ENCODE data around the gene DLG2.

DNA sequence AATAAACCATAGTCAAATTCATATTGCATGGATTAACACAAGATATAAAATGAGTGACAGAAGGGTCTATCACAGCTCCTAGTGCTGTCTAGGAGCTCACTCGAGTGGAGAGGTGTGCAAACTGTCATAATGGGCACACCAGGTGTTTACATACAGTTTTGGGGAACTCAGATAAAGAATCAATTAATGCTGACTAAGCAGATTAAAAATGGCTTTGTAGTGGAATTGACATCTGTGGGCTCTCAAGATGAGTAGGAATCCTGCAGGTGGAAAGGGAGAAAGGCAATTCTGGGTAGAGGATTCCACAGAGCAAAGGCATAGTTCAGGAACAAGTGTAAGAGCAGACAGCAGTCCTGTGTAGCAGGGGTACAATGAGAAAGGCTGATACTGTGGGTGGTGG, 1844.8 kb downstream of the DLG2 start:
- TF ChIP-seq BHLHE40 (IDR thresholded peaks at IDR 0.05; ENCODE audit: low read depth, low read length) = no peak
- no peak for TF ChIP-seq CEBPB (IDR thresholded peaks at IDR 0.05; ENCODE audit: low read depth, low read length)
- TF ChIP-seq POLR2A (IDR thresholded peaks at IDR 0.05; ENCODE audit: low read depth, low read length) = no peak
- TF ChIP-seq, protein P1, sequence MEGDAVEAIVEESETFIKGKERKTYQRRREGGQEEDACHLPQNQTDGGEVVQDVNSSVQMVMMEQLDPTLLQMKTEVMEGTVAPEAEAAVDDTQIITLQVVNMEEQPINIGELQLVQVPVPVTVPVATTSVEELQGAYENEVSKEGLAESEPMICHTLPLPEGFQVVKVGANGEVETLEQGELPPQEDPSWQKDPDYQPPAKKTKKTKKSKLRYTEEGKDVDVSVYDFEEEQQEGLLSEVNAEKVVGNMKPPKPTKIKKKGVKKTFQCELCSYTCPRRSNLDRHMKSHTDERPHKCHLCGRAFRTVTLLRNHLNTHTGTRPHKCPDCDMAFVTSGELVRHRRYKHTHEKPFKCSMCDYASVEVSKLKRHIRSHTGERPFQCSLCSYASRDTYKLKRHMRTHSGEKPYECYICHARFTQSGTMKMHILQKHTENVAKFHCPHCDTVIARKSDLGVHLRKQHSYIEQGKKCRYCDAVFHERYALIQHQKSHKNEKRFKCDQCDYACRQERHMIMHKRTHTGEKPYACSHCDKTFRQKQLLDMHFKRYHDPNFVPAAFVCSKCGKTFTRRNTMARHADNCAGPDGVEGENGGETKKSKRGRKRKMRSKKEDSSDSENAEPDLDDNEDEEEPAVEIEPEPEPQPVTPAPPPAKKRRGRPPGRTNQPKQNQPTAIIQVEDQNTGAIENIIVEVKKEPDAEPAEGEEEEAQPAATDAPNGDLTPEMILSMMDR (conservative IDR thresholded peaks at IDR 0.05; ENCODE audit: low read depth, low read length) = no peak
- no peak for TF ChIP-seq MXI1 (IDR thresholded peaks at IDR 0.05; ENCODE audit: borderline replicate concordance, low read depth, low read length)
- TF ChIP-seq, protein P2, sequence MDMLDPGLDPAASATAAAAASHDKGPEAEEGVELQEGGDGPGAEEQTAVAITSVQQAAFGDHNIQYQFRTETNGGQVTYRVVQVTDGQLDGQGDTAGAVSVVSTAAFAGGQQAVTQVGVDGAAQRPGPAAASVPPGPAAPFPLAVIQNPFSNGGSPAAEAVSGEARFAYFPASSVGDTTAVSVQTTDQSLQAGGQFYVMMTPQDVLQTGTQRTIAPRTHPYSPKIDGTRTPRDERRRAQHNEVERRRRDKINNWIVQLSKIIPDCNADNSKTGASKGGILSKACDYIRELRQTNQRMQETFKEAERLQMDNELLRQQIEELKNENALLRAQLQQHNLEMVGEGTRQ (IDR thresholded peaks at IDR 0.05; ENCODE audit: low read depth, low read length) = no peak

All from IMR-90 (cell line).